ENCODE data around the gene SPATS1.

DNA sequence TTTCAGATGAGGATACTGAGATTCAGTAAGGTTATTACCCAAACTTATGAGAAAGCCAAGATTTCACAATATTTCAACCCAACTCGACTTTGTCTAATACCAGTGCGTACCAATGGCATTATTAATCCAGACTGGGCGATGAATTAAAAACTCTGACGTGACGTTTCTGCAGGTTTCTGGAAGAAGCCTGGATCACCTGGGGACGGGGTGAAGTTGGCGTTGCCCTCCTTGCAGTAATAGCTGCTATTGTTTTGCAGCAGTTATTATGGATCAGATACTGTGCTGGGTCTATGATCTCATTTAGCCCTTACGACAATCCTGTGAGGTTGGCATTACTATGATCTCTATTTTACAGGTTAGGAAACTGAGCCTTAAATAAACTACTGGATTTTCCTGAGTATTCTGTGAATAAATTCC is 44.5 kb downstream of the SPATS1 start:
- TF ChIP-seq CTCF (conservative IDR thresholded peaks at IDR 0.05; ENCODE audit: low read length), result no peak
- no peak for TF ChIP-seq EZH2phosphoT487 (IDR thresholded peaks at IDR 0.05; ENCODE audit: borderline replicate concordance)

Measured in Loucy (cell line).